GM19351 (cell line): ENCODE measurements around the gene C19orf18.
"Not testable (repeated sequence)": the region's sequence is repeated elsewhere in the genome, so short reads cannot be mapped to it uniquely, and the experiment has no call there.

ENCODE experiments used
- ATAC-seq: cut with Tn5 transposase; IDR thresholded peaks from one replicate; pipeline ENCODE4 v1.9.1; 2021; ENCODE audit warnings: mild to moderate bottlenecking, moderate library complexity; ENCODE audit not compliant: unreplicated experiment

The C19orf18 gene

DNA sequence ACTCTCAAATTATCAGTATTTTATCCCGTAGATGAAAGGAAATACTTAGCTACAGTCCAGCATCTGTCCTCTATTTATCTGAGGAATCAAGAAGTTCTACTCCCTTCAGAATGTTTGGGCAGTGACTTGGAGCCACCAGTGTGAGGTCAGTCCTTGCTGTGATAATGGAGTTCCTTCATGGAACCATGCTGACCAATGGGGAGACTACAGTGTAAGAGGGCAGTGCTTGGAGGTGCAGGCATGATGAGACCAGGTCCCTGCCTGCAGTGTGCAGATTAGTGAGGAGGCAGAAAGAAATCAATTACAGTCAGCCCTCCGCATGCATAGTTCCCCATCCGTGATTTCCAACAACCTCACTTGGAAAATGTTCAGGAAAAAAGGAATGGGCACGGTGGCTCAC, at the start of gene C19orf18:
TSS of gene C19orf18 (minus strand) at position 101 of the 400 bp plus-strand sequence. CDS start 102 bp downstream, outside the sequence.
- ATAC-seq = no peak

DNA sequence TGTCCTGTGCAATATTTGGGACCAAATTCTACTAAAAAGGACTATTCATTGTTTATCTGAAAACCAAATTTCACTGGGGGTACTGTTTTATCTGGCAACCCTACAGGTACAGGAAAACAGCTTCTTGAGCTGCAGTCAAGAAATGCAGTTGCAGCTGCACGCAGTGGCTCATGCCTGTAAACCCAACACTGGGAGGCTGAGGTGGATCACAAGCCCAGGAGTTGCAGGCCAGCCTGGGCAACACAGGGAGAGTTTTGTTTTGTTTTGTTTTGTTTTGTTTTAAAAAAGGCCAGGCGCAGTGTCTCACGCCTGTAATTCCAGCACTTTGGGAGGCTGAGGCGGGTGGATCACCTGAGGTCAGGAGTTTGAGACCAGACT, 47.9 kb upstream of the C19orf18 start:
- ATAC-seq = no peak

DNA sequence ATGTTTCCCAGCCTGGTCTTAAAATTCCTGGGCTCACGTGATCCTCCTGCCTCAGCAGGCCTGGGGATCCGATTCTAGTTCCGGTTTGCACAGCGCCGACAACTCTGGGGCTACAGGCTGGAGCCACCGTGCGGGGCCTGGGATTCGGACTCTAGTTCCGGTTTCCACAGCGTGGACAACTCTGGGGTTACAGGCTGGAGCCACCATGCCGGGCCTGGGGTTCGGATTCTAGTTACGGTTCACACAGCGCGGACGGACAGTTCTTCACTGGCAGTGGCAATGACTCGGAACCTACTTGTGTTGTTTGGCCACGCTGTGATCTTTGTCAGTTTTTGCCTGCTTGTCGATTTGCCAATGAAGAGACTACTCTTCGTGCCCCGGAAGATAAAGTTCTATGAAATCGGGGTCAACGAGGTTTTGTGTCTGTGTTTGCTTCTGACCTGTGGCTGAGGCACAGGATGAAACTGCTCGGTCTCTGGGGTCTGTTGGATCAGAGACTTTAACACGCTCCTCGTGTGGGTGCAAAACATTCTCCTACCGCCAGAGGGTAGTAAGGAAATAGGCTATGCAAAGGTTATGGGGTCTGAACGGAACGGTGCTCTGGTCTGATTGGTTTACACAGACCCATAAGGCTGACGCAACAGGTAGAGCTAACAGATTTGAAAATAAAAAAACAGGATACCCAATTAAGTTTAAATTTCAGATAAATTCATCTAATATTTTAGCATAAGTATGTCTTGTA, 47.4 kb upstream of the C19orf18 start:
- no peak for ATAC-seq

DNA sequence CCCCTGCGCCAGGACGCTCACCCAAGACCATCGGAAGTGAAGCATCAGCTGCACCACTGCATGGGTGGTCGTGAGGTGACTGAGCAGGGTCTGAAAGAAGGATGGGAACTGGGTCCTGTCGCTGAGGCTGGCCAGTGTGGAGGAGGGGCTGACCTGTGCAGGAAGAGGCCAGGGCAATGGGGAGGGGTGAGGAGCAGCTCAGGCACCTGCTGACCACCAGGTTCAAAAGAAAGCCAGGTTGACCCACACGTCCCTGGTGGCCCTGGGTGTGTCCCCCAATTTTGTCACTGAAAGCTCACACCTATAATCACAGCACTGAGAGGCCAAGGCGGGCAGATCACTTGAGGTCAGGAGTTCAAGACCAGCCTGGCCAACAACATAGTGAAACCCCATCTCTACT, 45.8 kb upstream of the C19orf18 start:
- ATAC-seq = no peak

DNA sequence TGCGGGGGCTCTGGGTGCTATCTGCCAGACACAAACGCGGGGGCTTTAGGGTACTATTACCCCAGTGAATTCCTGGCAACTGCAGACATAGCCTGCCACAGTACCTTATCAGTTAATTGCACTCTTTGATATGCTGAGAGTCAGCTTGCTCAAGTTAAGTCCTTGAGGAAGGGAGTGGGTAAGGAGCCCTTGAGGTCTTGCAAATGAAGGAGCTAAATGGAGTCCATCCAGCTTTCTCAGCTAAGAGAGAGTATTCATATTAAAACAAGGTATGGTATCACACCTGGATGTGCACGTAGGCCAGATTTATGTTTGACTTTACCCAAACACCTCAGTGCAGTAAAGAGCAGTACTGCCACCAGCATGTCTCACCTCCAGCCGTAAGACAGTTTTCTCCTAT, 39.8 kb upstream of the C19orf18 start:
- no peak for ATAC-seq

DNA sequence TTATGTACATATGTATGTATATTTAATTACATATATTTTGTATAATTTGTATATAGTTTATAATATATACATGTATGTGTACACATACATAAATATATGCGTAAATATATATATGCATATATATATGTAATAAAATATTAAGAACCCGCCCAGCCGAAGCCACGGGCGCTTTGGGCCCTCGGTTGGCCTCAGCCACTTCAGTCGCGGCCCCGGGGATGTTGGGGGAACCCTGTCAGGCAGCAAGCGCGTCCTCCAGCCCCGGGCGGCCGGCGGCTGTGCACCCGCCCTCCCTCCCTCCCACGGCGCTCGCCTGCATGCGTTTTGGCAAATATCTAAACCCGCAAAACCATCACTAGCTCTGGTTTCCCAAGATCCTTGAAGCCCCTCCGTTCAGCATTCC, 36.2 kb upstream of the C19orf18 start:
- ATAC-seq = no peak

DNA sequence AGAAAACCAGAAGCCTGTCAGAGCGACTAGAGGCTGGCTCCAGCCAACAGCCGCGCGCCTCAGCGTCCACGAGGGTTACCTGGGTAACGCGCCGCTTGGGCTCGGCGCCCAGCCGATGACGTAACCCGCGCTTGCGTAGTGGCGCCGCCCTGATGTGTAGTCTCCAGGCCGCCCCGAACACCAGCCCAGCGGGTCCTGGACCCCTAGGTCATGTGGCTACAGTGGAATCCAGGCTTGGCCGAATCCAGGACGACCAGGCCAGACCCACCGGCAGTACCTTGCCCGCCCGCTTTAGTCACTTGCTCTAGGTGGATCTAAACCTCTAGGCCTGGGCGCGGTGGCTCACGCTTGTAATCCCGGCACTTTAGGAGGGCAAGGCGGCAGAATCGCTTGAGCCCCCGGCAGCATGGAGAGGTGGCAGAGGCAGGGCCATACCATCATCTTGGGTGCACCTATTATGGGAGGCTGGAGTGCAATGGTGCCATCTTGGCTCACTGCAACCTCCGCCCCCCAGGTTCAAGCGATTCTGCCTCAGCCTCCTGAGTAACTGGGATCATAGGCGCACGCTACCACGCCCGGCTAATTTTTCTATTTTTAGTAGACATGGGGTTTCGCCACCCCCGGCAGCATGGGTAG, 35.5 kb upstream of the C19orf18 start:
- peak; percentile 61 for ATAC-seq

DNA sequence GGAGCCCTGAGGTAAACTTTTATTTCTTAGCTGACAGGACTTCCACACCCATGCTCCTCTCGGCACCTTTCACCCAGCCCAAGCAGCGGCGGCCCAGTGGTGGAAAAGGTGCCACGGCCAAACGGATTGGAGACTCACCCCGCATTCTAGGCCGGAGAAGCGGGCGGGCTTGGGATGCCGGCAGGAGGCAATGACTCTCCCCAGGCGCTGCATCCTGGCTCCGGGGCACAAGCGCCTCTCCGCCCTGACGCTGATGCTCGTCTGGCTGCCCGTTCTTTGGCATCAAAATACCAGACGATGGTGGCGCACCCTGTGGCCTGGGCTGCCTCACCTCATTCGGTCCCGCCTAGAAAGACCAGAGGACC, 34.9 kb upstream of the C19orf18 start:
- ATAC-seq = no peak

DNA sequence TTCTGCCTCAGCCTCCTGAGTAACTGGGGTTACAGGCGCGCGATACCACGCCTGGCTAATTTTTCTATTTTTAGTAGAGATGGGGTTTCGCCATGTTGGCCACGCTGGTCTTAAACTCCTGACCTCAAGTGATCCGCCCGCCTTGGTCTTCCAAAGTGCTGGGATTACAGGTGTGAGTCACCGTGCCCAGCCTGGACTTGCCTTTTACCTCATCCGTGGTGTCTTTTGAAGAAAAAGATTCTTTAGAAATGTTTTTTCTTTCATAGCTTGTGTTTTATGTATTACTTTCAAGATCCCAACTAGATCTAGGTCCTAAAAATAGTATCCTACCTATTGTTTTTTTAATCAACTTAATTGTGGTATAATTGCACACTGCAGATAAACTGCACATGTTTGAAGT, 34.5 kb upstream of the C19orf18 start:
- ATAC-seq = not testable (repeated sequence)

DNA sequence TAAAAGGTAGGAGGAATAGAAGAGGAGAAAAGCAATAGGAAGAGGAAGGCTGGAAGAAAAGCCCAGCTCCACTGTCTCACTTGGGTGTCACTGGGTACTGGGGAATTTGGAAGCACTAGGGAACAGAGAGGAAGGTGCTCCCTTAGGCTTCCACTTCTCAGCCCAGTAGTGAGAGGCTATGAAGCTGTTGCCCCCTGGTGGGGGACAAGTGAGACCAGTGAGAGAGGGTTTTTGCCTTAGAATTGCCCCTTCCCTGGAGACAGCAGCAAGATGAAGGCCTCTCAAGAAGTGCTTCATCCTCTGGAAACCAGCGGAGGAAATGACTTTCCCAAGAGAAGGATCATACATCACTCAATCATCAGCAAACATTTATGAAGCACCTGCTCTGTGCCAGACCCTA, 33.0 kb upstream of the C19orf18 start:
- no peak for ATAC-seq

DNA sequence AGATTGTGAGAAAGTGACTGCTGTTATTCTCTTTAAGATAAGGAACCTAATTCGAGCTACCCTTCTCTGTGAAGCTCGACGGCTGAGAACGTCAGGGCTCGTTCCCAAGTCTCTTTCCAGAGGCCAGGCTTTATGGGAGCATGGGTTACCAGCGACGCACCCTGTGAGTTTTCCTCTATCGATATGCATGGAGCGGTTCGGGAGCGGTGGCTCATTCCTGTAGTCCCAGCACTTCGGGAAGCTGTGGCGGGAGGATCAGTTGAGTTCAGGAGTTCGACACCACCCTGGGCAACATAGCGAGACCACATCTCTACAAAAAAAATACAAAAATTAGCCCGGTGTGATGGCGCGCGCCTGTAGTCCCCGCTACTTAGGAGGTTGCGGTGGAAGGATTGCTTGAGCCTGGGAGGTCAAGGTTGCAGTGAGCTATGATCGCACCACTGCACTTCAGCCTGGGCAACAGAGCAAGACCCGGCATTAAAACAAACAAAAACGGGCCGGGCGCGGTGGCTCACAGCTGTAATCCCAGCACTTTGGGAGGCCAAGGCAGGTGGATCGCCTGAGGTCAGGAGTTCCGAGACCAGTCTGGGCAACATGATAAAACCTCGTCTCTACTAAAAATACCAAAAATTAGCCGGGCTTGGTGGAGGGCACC, 29.0 kb upstream of the C19orf18 start:
- no peak for ATAC-seq

DNA sequence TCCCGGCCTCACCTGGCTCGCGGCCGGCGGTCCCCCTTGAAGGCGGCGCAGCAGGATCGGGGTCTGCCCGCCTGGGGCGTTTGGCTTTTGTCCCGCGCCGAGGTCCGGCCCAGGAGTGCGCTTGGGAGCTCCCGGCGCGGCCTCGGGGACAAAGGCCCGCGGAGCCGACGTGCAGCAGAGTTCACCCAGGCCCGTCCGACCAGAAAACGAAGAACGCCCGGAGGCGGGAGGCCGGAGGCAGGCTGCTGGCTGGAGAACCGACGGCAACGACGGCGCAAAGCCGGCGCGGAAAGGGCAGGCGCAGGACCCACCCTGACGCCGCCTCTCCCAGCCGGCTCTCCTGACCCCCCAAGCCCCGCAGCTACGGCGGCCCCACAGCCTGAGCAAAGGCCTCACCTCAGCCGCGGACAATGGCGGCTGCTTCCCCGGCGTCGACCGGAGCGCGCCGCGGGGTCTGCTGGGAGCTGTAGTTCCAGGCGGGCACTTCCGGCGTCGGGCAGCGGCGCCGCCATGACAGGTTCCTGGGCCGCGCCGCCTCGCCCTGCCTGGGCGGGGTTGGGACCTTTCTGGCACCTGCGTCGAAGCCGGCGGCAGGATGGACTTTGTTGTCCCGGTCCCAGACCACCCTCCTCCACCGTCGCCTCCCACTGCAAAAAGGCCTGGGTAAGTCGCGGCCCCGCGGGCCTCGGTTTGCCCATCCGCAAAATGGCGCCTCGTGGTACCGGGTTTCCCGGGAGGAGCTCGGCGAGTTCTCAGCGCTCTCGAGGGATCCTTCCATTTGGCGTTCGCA, 28.2 kb upstream of the C19orf18 start, which contains the start of gene ZNF606:
TSS of gene ZNF606 (minus strand) at position 437 of the 790 bp plus-strand sequence. CDS start 1,501 bp downstream, outside the sequence.
- peak; percentile 97 for ATAC-seq

DNA sequence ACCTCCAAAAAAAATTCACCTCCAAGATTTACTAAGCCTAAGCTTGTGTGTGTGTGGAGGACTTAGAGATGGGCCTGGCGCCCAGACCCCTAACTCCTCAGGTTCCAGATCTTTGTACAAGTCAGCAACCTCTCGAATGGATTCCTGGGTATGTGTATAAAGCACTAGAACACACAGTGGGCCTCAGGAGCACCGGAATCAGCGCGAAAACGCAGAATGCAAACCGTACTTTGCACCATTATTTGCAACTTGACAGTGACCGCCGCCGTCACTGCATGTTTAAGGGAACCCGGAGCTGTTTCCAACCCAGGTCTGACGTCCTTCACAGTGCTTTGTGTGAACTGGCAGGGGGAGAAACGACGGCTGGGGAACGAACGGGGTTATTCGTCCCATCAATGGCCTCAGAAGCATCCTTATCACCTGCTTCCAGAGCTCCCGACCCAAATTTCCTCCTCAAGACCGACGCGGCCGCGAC, 27.6 kb upstream of the C19orf18 start:
- no peak for ATAC-seq

DNA sequence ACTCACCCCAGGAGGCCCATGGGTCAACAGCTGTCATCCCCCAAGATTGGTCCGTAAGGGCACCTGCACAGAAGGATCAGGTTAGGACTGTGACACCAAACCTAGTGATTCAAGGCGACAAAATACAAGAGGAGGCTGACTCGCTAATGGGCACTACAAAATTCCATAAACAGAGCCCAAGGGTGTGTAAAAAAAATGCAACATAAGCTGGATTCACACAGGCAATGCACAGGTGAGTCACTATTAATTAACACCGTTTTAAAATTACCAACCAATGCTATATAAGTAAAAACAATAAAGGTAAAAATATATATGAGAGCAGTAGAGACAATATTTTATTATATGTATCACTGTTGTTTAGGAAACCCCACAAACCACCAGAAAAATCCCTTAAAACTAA, 26.3 kb upstream of the C19orf18 start:
- no peak for ATAC-seq

DNA sequence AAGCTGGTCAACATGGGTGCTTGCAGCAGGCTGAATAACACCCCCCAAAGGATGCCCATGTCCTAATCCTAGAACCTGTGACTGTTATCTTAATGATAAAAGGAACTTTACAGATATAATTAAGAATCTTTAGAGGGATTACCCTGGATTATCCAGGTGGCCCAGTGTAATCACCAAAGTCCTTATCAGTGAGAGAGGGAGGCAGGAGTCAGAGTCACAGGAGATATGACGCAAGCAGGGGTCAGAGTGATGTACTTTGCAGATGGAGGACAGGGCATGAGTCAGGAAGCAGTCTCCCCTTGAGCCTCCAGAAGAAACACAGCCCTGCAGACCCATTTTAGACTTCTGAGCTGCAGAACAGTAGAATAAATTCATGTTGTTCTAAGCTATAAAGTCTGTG, 18.5 kb upstream of the C19orf18 start:
- no peak for ATAC-seq

DNA sequence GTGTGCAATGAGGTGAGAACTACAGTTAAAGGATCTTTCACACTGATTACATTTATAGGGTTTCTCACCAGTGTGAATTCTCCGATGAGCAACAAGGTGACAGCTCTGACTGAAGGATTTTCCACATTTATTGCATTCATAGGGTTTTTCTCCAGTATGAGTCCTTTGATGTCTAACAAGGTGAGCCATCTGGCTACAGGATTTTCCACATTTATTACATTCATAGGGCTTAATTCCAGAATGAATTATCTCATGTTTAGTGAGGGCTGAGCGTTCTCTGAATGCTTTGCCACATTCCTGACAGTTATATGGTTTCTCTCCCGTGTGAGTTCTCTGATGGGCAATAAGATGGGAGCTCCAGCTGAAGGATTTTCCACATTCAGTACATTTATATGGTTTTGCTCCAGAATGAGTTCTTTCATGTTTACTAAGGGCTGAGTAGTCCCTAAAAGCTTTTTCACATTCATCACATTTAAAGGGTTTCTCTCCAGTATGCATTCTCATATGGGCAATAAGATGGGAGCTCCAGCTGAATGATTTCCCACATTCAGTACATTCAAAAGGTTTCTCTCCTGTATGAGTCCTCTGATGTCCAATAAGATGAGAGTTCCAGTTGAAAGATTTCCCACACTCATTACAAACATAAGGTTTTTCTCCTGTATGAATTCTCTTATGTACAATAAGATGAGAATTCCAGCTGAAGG, 4.4 kb upstream of the C19orf18 start:
- no peak for ATAC-seq

DNA sequence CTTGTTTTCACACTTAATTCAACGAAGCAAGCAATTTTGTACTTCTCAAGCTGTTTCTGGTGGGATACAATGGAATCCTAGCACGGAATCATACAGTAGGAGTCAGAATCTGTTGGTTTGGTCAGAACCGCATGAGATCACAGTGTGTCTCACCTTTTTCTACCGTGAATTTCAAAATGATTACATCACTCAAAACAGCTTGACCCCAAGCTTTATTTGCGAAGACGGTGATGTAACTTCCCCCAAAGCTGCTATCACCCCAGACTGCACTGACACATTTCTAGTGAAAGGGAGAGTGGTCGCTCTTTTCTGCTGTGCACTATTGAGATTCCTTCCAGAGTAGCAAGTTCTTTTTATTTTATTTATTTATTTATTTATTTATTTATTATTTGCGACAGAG, 9.6 kb downstream of the C19orf18 start:
- ATAC-seq = no peak

DNA sequence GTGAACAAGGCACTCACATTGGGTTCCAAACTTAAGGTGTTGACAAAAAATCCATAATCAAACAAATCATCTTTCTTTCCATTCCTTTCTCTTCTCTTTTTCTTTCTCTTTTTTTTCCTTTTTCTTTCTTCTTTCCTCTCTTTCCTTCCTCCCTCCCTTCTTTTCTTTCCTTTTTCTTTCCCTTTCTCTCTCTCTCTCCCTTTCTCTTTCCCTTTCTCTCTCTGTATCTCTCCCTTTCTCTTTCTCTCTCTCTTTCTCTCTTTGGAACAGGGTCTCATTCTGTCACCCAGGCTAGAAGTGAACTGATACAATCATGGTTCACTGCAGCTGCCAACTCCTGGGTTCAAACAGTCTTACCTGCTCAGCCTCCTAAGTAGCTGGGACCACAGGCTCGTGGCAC, 12.5 kb downstream of the C19orf18 start:
- ATAC-seq = no peak

DNA sequence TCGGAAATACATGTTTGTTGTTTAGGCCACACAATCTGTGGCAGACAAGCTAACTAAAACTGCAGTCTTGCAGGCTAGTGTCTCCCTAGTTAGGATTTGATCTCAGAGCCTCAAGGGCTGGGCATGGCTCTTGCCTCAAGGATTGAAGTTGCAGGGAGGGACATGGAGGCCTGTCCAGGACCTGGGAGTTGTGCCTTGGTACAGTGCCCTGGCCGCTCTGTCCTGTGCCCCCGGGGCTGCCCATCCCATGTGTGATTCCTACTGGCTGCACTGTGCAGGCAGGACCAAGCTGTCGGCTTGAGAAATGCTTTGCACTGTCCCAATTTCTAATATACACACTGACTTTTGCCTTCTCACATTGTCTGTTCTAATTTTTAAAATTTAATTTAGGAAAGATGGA, 19.3 kb downstream of the C19orf18 start:
- no peak for ATAC-seq

DNA sequence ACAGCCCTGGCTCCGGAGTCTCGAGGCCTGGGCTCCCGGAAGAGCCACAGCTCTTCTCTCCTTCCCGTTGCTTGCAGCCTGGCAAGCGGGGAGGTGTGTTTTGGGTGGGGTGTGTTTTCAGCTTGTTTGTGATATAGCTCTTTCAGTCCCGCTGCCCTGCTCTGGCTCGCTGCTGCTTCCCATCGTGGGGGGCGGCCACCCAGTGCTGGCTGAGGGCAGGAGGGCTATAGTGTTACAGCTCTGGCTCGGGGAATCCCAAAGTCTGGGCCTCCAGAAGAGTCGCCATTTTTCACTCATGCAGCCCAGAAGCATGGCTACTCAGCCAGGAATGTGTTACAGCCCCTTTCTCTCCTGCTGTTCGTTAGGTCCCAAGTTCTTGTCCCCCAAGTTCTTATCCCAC, 24.6 kb downstream of the C19orf18 start:
- no peak for ATAC-seq

DNA sequence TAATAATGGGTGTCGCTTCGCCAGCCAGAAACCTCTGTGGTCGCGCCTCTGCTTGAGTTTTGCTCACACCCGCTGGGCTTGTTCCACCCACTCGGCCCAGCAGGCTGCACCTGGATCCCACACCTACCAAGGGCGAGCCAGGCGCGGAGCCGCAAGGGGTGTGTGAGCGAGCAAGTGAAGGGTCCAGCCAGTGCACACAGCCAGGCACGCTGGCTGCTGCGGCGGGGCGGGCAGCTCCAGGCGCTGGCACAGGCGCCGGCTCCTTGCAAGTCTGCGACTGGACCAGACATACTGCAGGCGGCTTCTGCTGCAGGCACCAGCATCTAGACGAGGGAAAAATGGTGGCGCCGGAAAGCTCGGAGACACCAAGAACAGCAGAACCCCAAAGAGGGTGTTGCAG, 25.0 kb downstream of the C19orf18 start:
- ATAC-seq = no peak
